Measurements from ENCODE around the gene PCLAF. TPM values are rescaled to one million over a fixed set of nuclear protein-coding genes. Genes with fewer than 3 reads are reported as not detected.
"Not testable (repeated sequence)": the region's sequence is repeated elsewhere in the genome, so short reads cannot be mapped to it uniquely, and the experiment has no call there.

The PCLAF gene
- total and polyA plus RNA-seq, 9 donors, result 0.37 to 2.2 (median 1.3) TPM; not detected in 4

DNA sequence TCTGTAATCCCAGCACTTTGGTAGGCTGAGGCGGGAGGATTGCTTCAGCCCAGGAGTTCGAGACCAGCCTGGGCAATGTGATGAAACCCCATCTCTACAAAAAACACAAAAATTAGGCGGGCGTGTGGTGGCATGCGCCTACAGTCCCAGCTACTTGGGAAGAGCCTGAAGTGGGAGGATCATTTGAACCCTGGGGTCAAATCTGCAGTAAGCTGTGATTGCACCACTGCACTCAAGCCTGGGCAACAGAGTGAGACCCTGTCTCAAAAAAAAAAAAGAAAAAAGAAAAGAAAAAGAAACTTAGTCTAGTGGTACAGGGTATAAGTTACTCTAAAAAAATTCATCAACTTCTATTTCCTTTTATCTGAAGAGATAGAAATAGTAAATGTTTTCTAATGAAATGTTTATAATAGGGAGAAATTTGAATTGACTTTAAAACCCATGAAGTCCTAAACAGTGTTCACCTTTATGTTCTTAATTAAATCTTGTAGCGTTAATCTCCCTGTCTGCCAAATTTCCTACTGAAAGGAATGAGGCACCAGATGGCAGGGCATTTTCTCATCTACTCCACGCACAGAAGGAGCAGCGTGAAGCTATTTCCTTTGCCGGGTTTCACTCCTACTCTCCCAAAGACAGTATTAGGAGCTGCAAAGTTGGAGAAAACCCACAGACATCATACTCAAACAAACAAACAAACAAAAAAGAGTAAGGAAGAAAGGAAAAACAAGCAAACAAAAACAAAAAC is 1.9 kb downstream of the PCLAF start:
- Histone ChIP-seq H3K27ac (no peak overlapping the region), H3K9me3 (no peaks in the 10 kb centered on the region), H3K4me1 (ENCODE audit: insufficient read depth) (no peaks in the 10 kb centered on the region), H3K4me3 (no peak overlapping the region), H3K36me3 (no peaks in the 10 kb centered on the region), H3K27me3 (no peaks in the 10 kb centered on the region)
- WGBS, 3 donors, result 57 to 62% (median 57%) methylated on average over 9 of the region's 9 CpGs
- no peak for DNase-seq
- intact Hi-C loops (cut with DNase I), result no loop called here
- TF ChIP-seq POLR2A (IDR thresholded peaks at IDR 0.05) (no peak), EP300 (IDR thresholded peaks at IDR 0.05) (no peak)
- TF ChIP-seq, protein P1, sequence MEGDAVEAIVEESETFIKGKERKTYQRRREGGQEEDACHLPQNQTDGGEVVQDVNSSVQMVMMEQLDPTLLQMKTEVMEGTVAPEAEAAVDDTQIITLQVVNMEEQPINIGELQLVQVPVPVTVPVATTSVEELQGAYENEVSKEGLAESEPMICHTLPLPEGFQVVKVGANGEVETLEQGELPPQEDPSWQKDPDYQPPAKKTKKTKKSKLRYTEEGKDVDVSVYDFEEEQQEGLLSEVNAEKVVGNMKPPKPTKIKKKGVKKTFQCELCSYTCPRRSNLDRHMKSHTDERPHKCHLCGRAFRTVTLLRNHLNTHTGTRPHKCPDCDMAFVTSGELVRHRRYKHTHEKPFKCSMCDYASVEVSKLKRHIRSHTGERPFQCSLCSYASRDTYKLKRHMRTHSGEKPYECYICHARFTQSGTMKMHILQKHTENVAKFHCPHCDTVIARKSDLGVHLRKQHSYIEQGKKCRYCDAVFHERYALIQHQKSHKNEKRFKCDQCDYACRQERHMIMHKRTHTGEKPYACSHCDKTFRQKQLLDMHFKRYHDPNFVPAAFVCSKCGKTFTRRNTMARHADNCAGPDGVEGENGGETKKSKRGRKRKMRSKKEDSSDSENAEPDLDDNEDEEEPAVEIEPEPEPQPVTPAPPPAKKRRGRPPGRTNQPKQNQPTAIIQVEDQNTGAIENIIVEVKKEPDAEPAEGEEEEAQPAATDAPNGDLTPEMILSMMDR (IDR thresholded peaks at IDR 0.05), result no peak

- no peak for DNase-seq
- 95 to 96% (median 95%) methylated on average over 8 of the region's 8 CpGs for WGBS, 3 donors
- Histone ChIP-seq H3K27ac (no peak overlapping the region), H3K4me3 (no peak overlapping the region), H3K36me3 (no peaks in the 10 kb centered on the region), H3K4me1 (ENCODE audit: insufficient read depth) (no peaks in the 10 kb centered on the region), H3K9me3 (no peaks in the 10 kb centered on the region), H3K27me3 (no peaks in the 10 kb centered on the region)
- intact Hi-C loops (cut with DNase I), result no loop called here
- TF ChIP-seq POLR2A (IDR thresholded peaks at IDR 0.05), result no peak
- TF ChIP-seq EP300 (IDR thresholded peaks at IDR 0.05), result no peak
- TF ChIP-seq, protein P1 (IDR thresholded peaks at IDR 0.05), result no peak
These were observed 7.9 kb downstream of the PCLAF start for GRCh38 chr15:64373360-64373759.

GRCh38 chr15:64371383-64371782 is 9.9 kb downstream of the PCLAF start:
- H3K4me3 ChIP-seq; H3K27ac ChIP-seq; H3K9me3 ChIP-seq; intact Hi-C loops (cut with DNase I); H3K4me1 ChIP-seq (ENCODE audit: insufficient read depth); H3K36me3 ChIP-seq; H3K27me3 ChIP-seq; DNase-seq: not testable (repeated sequence)
- 98% methylated on average over 8 of the region's 8 CpGs for WGBS, 3 donors

DNA sequence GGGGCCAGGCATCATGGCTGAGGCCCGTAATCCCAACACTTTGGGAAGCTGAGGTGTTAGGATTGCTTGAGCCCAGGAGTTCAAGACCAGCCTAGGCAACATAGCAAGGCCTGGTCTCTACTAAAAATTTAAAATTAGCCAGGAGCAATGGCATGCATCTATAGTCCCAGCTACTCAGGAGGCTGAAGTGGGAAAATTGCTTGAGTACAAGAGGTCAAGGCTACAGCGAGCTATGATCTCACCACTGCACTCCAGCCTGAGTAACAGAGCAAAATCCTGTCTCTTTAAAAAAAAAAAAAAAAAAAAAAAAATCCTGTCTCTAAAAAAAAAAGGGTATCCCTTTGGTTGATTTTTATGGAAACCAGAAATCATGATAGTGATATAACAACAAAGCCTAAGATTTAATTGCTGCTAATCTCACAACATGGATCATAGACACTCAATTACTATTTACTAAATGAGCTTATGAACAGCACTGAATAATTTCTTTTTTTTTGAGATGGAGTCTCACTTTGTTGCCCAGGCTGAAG is 12.1 kb downstream of the PCLAF start:
- Histone ChIP-seq H3K4me1 (ENCODE audit: insufficient read depth) (no peaks in the 10 kb centered on the region), H3K36me3 (no peaks in the 10 kb centered on the region), H3K9me3 (no peaks in the 10 kb centered on the region), H3K27ac (no peak overlapping the region), H3K27me3 (no peaks in the 10 kb centered on the region), H3K4me3 (no peak overlapping the region)
- 41 to 46% (median 44%) methylated on average over 2 of the region's 2 CpGs for WGBS, 3 donors
- no peak for DNase-seq
- TF ChIP-seq, protein P1 (IDR thresholded peaks at IDR 0.05), result no peak
- no peak for TF ChIP-seq EP300 (IDR thresholded peaks at IDR 0.05)
- TF ChIP-seq POLR2A (IDR thresholded peaks at IDR 0.05), result no peak
- intact Hi-C loops (cut with DNase I), result no loop called here

- intact Hi-C loops (cut with DNase I), result no loop called here
- no peak overlapping the region for H3K27ac ChIP-seq
- H3K9me3 ChIP-seq, result no peaks in the 10 kb centered on the region
- H3K4me1 ChIP-seq (ENCODE audit: insufficient read depth), result no peaks in the 10 kb centered on the region
- 93 to 97% (median 94%) methylated on average over 4 of the region's 4 CpGs for WGBS, 3 donors
- H3K4me3 ChIP-seq, result no peak overlapping the region
- TF ChIP-seq POLR2A (IDR thresholded peaks at IDR 0.05) (no peak), EP300 (IDR thresholded peaks at IDR 0.05) (no peak)
- TF ChIP-seq, protein P1 (IDR thresholded peaks at IDR 0.05), result no peak
- H3K27me3 ChIP-seq, result no peaks in the 10 kb centered on the region
- no peaks in the 10 kb centered on the region for H3K36me3 ChIP-seq
- no peak for DNase-seq
These were observed 20.0 kb downstream of the PCLAF start for GRCh38 chr15:64361259-64361658.
